MM.1S (cell line): ENCODE measurements around the gene MTCH2.

Experiments
- DNase-seq: peaks from one replicate; pipeline ENCODE4 v3.0.0-alpha.2; 2015
- H2AFZ ChIP-seq: fragments of 300-600 bp; sonication (generic); 2 replicates; pipeline ENCODE4 v1.6.0; 2016; ENCODE audit warnings: antibody characterized with exemption, low read length
- H3F3A ChIP-seq: fragments of 300-600 bp; sonication (generic); 2 replicates; pipeline ENCODE4 v1.6.1; 2016; ENCODE audit warnings: mild to moderate bottlenecking, antibody characterized with exemption, low read length, moderate library complexity, mixed read lengths; ENCODE audit not compliant: insufficient read depth
- H3K27ac ChIP-seq: fragments of 300-600 bp; sonication (generic); 2 replicates; pipeline ENCODE4 v1.5.1; 2016; ENCODE audit warnings: mild to moderate bottlenecking, low read length
- H3K27me3 ChIP-seq: fragments of 300-600 bp; sonication (generic); replicated peaks from 2 replicates; pipeline ENCODE4 v1.6.0; 2016; ENCODE audit warnings: low read length; ENCODE audit not compliant: insufficient read depth
- H3K36me3 ChIP-seq: fragments of 300-600 bp; sonication (generic); replicated peaks from 2 replicates; pipeline ENCODE4 v1.6.1; 2016; ENCODE audit warnings: mild to moderate bottlenecking, low read length, mixed read lengths; ENCODE audit not compliant: insufficient read depth
- H3K4me1 ChIP-seq: fragments of 300-600 bp; sonication (generic); 2 replicates; pipeline ENCODE4 v1.6.1; 2016; ENCODE audit warnings: low read length, mixed read lengths
- H3K4me2 ChIP-seq: fragments of 300-600 bp; sonication (generic); 2 replicates; pipeline ENCODE4 v1.6.0; 2016; ENCODE audit warnings: low read depth, low read length
- H3K4me3 ChIP-seq: fragments of 300-600 bp; sonication (generic); 2 replicates; pipeline ENCODE4 v1.5.1; 2016; ENCODE audit warnings: low read length, mixed read lengths
- H3K79me2 ChIP-seq: fragments of 300-600 bp; sonication (generic); 2 replicates; pipeline ENCODE4 v1.6.1; 2016; ENCODE audit warnings: mixed run types, low read length, mixed read lengths
- H3K9ac ChIP-seq: fragments of 300-600 bp; sonication (generic); 2 replicates; pipeline ENCODE4 v1.6.1; 2016; ENCODE audit warnings: low read length, mixed read lengths
- H3K9me2 ChIP-seq: fragments of 300-600 bp; sonication (generic); replicated peaks from 2 replicates; pipeline ENCODE4 v1.6.1; 2016; ENCODE audit warnings: mild to moderate bottlenecking, low read length, mixed read lengths; ENCODE audit not compliant: insufficient read depth
- H3K9me3 ChIP-seq: fragments of 300-600 bp; sonication (generic); replicated peaks from 2 replicates; pipeline ENCODE4 v1.6.1; 2016; ENCODE audit warnings: mild to moderate bottlenecking, low read length, mixed read lengths; ENCODE audit not compliant: insufficient read depth
- H4K20me1 ChIP-seq: fragments of 300-600 bp; sonication (generic); 2 replicates; pipeline ENCODE4 v1.6.1; 2016; ENCODE audit warnings: mild to moderate bottlenecking, low read length, moderate library complexity, mixed read lengths; ENCODE audit not compliant: insufficient read depth
- EZH2 ChIP-seq: fragments of 300-600 bp; sonication (generic); optimal IDR thresholded peaks from 2 replicates; pipeline ENCODE3; 2017; ENCODE audit warnings: low read depth, mild to moderate bottlenecking, antibody characterized with exemption, low read length, mixed read lengths
- EZH2phosphoT487 ChIP-seq: fragments of 300-600 bp; sonication (generic); IDR thresholded peaks from 2 replicates; pipeline ENCODE4 v1.6.1; 2018; ENCODE audit warnings: antibody characterized with exemption, low read length
- TF ChIP-seq, protein P1 (sequence below): fragments of 300-600 bp; sonication (generic); IDR thresholded peaks from 2 replicates; pipeline ENCODE4 v1.5.1; 2016; ENCODE audit warnings: antibody characterized with exemption, low read length, mixed read lengths

MTCH2 gene

DNA sequence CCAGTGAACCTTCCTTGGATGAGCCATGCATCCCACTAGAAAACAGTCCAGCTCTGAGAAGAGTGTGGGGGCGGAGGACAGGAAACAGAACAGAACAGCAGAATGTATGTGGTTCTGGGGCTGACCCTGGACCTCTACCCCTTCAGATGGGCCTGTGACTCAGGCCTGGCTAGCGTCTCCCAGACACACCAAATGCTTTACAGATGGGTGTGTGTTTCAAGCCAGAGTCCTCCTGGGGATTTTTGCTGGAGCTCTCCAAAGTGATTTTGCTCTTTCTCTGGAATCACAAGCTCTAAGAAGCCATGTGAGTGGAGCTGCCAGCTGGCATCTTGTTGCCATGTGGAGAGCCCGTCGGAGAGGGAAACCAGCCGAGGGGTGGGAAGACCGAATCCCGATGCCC lies 35.0 kb downstream of the MTCH2 start:
- no peak overlapping the region for H3K9ac ChIP-seq
- no peak for DNase-seq
- no peak overlapping the region for H2AFZ ChIP-seq

DNA sequence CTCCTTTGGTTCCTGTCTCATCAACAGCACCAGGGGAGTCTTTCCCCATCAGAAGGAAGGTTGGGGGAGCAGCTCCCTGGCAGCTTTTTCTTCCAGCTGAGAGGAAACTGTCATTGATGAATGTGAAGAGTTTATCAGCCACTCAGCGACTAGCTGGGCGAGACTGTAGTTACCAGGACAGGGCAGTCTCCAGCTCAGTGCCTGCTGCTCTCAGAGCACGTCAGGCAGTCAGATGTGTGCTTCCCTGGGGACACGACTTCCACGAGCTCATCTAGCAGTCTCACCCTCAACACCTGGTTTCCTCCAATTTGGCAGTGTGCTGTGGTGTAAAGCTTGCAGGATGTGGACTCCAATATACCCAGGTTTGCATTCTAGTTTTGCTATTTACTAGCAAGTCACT lies 35.6 kb downstream of the MTCH2 start:
- H3K4me2 ChIP-seq: no peak overlapping the region

More for the DNA sequence above, 35.0 kb downstream of the MTCH2 start:
- H3K27ac ChIP-seq: no peak overlapping the region
- no peaks in the 10 kb centered on the region for H3K36me3 ChIP-seq
- H3K27me3 ChIP-seq: no peaks in the 10 kb centered on the region
- H3F3A ChIP-seq: 0 out of 2 replicates have a peak, but pooled peaks cover 4% of the 10 kb centered on the region
- TF ChIP-seq, protein P1, sequence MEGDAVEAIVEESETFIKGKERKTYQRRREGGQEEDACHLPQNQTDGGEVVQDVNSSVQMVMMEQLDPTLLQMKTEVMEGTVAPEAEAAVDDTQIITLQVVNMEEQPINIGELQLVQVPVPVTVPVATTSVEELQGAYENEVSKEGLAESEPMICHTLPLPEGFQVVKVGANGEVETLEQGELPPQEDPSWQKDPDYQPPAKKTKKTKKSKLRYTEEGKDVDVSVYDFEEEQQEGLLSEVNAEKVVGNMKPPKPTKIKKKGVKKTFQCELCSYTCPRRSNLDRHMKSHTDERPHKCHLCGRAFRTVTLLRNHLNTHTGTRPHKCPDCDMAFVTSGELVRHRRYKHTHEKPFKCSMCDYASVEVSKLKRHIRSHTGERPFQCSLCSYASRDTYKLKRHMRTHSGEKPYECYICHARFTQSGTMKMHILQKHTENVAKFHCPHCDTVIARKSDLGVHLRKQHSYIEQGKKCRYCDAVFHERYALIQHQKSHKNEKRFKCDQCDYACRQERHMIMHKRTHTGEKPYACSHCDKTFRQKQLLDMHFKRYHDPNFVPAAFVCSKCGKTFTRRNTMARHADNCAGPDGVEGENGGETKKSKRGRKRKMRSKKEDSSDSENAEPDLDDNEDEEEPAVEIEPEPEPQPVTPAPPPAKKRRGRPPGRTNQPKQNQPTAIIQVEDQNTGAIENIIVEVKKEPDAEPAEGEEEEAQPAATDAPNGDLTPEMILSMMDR: no peak
- no peak for TF ChIP-seq EZH2
- TF ChIP-seq EZH2phosphoT487: no peak
- no peaks in the 10 kb centered on the region for H3K9me3 ChIP-seq
- H4K20me1 ChIP-seq: no peaks in the 10 kb centered on the region
- H3K4me1 ChIP-seq: peaks cover 16% of the 10 kb centered on the region
- no peaks in the 10 kb centered on the region for H3K79me2 ChIP-seq
- no peak overlapping the region for H3K4me3 ChIP-seq
- H3K4me2 ChIP-seq: no peak overlapping the region
- no peaks in the 10 kb centered on the region for H3K9me2 ChIP-seq

DNA sequence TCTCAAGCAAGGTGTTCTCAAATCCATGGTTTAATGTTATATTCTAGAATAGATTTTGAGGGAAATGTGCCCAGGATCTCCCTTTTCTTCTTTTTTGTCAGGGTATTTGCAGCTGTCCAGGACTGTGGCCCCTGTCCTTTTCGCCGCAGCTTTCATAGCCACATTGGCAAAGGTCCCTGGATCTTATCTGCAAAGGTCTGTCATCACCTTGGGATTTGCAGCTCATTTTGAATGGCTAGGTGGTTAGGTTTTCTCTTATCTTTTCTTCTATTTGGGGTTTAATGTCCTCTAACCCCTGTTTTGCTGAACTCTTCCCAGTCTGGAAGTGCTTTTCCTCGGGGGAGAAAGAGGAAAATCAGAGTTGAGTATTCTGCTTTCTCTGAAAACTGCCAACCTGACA lies 36.4 kb downstream of the MTCH2 start:
- H2AFZ ChIP-seq: no peak overlapping the region
- no peaks in the 10 kb centered on the region for H4K20me1 ChIP-seq
- no peaks in the 10 kb centered on the region for H3K9me2 ChIP-seq
- no peak overlapping the region for H3K4me3 ChIP-seq
- no peak overlapping the region for H3K27ac ChIP-seq
- H3F3A ChIP-seq: no peaks in the 10 kb centered on the region
- DNase-seq: no peak
- no peaks in the 10 kb centered on the region for H3K36me3 ChIP-seq
- H3K4me2 ChIP-seq: no peak overlapping the region
- H3K79me2 ChIP-seq: no peaks in the 10 kb centered on the region
- H3K4me1 ChIP-seq: peaks cover 2% of the 10 kb centered on the region; the same call in 1 of the 2 replicates
- H3K27me3 ChIP-seq: no peaks in the 10 kb centered on the region
- H3K9ac ChIP-seq: no peak overlapping the region
- H3K9me3 ChIP-seq: no peaks in the 10 kb centered on the region
- TF ChIP-seq EZH2phosphoT487 (no peak), EZH2 (no peak)
- TF ChIP-seq, protein P1: no peak

More for the DNA sequence above, 35.6 kb downstream of the MTCH2 start:
- peaks cover 9% of the 10 kb centered on the region for H3K4me1 ChIP-seq
- H3K27ac ChIP-seq: no peak overlapping the region
- 0 out of 2 replicates have a peak, but pooled peaks cover 3% of the 10 kb centered on the region for H3F3A ChIP-seq
- H2AFZ ChIP-seq: no peak overlapping the region
- H3K9ac ChIP-seq: no peak overlapping the region
- H3K36me3 ChIP-seq: no peaks in the 10 kb centered on the region
- no peak for DNase-seq
- no peaks in the 10 kb centered on the region for H3K9me2 ChIP-seq
- H3K9me3 ChIP-seq: no peaks in the 10 kb centered on the region
- H3K79me2 ChIP-seq: no peaks in the 10 kb centered on the region
- no peaks in the 10 kb centered on the region for H3K27me3 ChIP-seq
- H3K4me3 ChIP-seq: no peak overlapping the region
- TF ChIP-seq, protein P1: no peak
- TF ChIP-seq EZH2phosphoT487: no peak
- no peak for TF ChIP-seq EZH2
- no peaks in the 10 kb centered on the region for H4K20me1 ChIP-seq
